Measurements from ENCODE around the gene YWHAQ. TPM values are rescaled to one million over a fixed set of nuclear protein-coding genes. Genes with fewer than 3 reads are reported as not detected.

The YWHAQ gene
- total and polyA plus RNA-seq, 9 of the 15 experiments (the other 6 are each of a cell fraction or from before 2014, with no cell fraction given) = 63.1 to 359 (median 203) TPM

DNA sequence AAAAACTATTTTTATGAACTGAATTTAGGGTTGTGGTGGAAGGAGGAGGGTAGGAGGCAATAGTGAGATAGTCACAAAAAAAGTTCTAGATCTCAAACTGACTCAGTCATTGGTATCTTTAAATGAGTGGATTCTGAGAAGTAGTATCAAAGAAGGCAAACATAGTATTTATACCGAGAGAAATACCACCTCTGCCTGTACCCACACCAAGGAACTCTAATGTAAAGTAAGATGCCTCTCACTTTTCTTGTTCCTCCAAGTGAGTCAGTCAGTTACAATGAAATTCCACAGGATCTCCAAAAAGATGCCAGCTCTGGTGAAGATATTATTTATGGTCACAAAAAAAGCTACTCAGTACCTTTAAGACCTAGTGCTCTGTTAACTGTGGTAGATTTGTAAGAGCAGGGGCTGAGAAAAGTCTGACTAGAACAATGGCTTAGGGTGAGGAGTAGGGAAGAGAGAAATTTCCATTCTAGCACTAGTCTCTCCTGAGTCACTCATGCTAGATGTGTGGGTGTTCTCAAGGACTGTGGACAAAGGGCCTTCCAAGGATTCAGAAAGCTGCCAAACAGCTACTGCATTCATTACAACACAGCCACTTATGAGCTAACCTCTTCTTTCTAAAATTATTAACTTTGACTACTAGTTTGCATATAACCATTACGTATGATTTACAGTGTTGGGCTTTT lies 36.3 kb downstream of the YWHAQ start:
- Histone ChIP-seq H2AFZ (ENCODE audit: low read depth, low read length) (no peak overlapping the region), H3K27me3 (ENCODE audit: control insufficient read depth in 2 of 2, insufficient read depth in 2 of 2, low read length in 2 of 2) (no peaks in the 10 kb centered on the region), H3K79me2 (ENCODE audit: control insufficient read depth, insufficient read depth, low read length) (peaks cover 79% of the 10 kb centered on the region), H3K36me3 (ENCODE audit: control insufficient read depth, insufficient read depth, low read length) (peaks cover 53% of the 10 kb centered on the region), H3K4me3 (no peak overlapping the region), H3K9me1 (ENCODE audit: control insufficient read depth, insufficient read depth, low read length) (no peaks in the 10 kb centered on the region), H3K4me2 (ENCODE audit: insufficient read depth, low read length) (no peak overlapping the region), H3K27ac (ENCODE audit: extremely low read depth, low read depth, low read length) (peak overlapping the region; percentile 57), H3K9me3 (replicated peaks; ENCODE audit: control insufficient read depth, insufficient read depth, low read depth, low read length) (no peaks in the 10 kb centered on the region; the same call in none of the 2 replicates), H3K4me1 (replicated peaks in 1 of 2; ENCODE audit: control insufficient read depth in 2 of 2, insufficient read depth in 2 of 2, low read length in 2 of 2) (peaks cover 5 to 20% of the 10 kb centered on the region in 2 experiments; a peak in 3 of 5 replicates), H3K9ac (ENCODE audit: insufficient read depth in 1 of 2, low read depth in 2 of 2, low read length in 2 of 2) (0 out of 4 replicates have a peak overlapping the region, but pooled peaks of 1 of the 2 experiments have one; percentile 4), H4K20me1 (replicated peaks; ENCODE audit: control insufficient read depth, insufficient read depth, low read length) (no peaks in the 10 kb centered on the region; the same call in 1 of the 2 replicates)
- ChIA-PET POLR2A (interaction anchor here (0.9 to 1.2 kb wide), 2 partner anchors 13 to 23 kb away, joined by 3 to 6 read pairs; no protein-coding TSS in a partner anchor), CTCF (ENCODE audit: low intra/inter-chr PET ratio) (no interaction called here)
- intact Hi-C loops (cut with micrococcal nuclease) (no loop called here), in situ Hi-C loops (cut with MboI) (no loop called here)
- DNase-seq (ENCODE audit: extremely low read depth in 1 of 4, low spot score in 3 of 4) (peak in 2 of 4 experiments; percentile 38 to 55), FAIRE-seq (peak; percentile 74), ATAC-seq (peak; percentile 82)
- TF ChIP-seq HMBOX1 (IDR thresholded peaks at IDR 0.05) (peak; percentile 51; the same call in 1 of the 2 replicates), ZNF408 (CRISPR knock-in tag; IDR thresholded peaks at IDR 0.05; ENCODE audit: low read depth) (no peak), ZNF584 (CRISPR knock-in tag; IDR thresholded peaks at IDR 0.05; ENCODE audit: low read depth) (no peak), EGR1 (conservative IDR thresholded peaks at IDR 0.05) (peak; percentile 77)
- TF ChIP-seq, protein P1, sequence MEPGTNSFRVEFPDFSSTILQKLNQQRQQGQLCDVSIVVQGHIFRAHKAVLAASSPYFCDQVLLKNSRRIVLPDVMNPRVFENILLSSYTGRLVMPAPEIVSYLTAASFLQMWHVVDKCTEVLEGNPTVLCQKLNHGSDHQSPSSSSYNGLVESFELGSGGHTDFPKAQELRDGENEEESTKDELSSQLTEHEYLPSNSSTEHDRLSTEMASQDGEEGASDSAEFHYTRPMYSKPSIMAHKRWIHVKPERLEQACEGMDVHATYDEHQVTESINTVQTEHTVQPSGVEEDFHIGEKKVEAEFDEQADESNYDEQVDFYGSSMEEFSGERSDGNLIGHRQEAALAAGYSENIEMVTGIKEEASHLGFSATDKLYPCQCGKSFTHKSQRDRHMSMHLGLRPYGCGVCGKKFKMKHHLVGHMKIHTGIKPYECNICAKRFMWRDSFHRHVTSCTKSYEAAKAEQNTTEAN (CRISPR knock-in tag; IDR thresholded peaks at IDR 0.05) = 0 out of 2 replicates have a peak, but pooled peaks have one; percentile 27
- BruUV-seq (replicated peaks) = no TSS peak
- 34% methylated on average over 2 of the region's 2 CpGs for WGBS (ENCODE audit: insufficient coverage, low coverage, missing lambda C conversion rate)

All from K562 (cell line).